Measurements from ENCODE around the gene ACOX1. TPM values are rescaled to one million over a fixed set of nuclear protein-coding genes. Genes with fewer than 3 reads are reported as not detected.

Gene ACOX1
- 10 to 100 TPM; 29.6 to 36.5 (median 32.7) TPM for total RNA-seq

GRCh38 chr17:75978938-75979704 is at the start of gene ACOX1, which contains the start of gene TEN1:
TSS of gene ACOX1 (minus strand) at chr17:75979166. CDS start at chr17:75979073, 93 bp downstream.
TSS of gene TEN1 (plus strand) at chr17:75979240. CDS start at chr17:75986193, 6,953 bp downstream.
- DNase-seq (peak; percentile 92), ATAC-seq (peak; percentile 96 to 98)
- Mint-ChIP-seq H3K36me3 (ENCODE audit: insufficient read depth) (peaks cover 3% of the 10 kb centered on the region), H3K4me3 (peak within 1 kb of the TSS; percentile 99), H3K9me3 (no peaks in the 10 kb centered on the region), H3K27me3 (ENCODE audit: low read depth) (no peaks in the 10 kb centered on the region), H3K4me1 (ENCODE audit: low read depth) (peaks cover 30% of the 10 kb centered on the region)

- H3K4me3 Mint-ChIP-seq: no peak within 1 kb of the TSS
Observed at GRCh38 chr17:76027159-76027839, 48.3 kb upstream of the ACOX1 start, which contains the start of gene EVPL. TSS of gene EVPL (minus strand) at chr17:76027306. CDS start at chr17:76027198, 108 bp downstream.

GRCh38 chr17:76026714-76027158 is 47.8 kb upstream of the ACOX1 start:
- ATAC-seq (no peak), DNase-seq (no peak)
- Mint-ChIP-seq H3K4me3 (no peak overlapping the region), H3K36me3 (ENCODE audit: insufficient read depth) (no peaks in the 10 kb centered on the region), H3K27me3 (ENCODE audit: low read depth) (no peaks in the 10 kb centered on the region), H3K4me1 (ENCODE audit: low read depth) (peaks cover 14% of the 10 kb centered on the region), H3K9me3 (no peaks in the 10 kb centered on the region)

More at GRCh38 chr17:76027159-76027839, 48.3 kb upstream of the ACOX1 start, which contains the start of gene EVPL:
- peaks cover 14% of the 10 kb centered on the region for H3K4me1 Mint-ChIP-seq (ENCODE audit: low read depth)
- no peaks in the 10 kb centered on the region for H3K27me3 Mint-ChIP-seq (ENCODE audit: low read depth)
- no peaks in the 10 kb centered on the region for H3K36me3 Mint-ChIP-seq (ENCODE audit: insufficient read depth)
- DNase-seq (no peak), ATAC-seq (no peak)
- H3K9me3 Mint-ChIP-seq: no peaks in the 10 kb centered on the region

GRCh38 chr17:76025294-76025693 is 46.3 kb upstream of the ACOX1 start:
- H3K36me3 Mint-ChIP-seq (ENCODE audit: insufficient read depth): no peaks in the 10 kb centered on the region
- no peaks in the 10 kb centered on the region for H3K9me3 Mint-ChIP-seq
- no peak for DNase-seq
- peaks cover 14% of the 10 kb centered on the region for H3K4me1 Mint-ChIP-seq (ENCODE audit: low read depth)
- no peaks in the 10 kb centered on the region for H3K27me3 Mint-ChIP-seq (ENCODE audit: low read depth)
- H3K4me3 Mint-ChIP-seq: no peak overlapping the region
- no peak for ATAC-seq

- Mint-ChIP-seq H3K4me1 (ENCODE audit: low read depth) (peaks cover 7% of the 10 kb centered on the region), H3K36me3 (ENCODE audit: insufficient read depth) (no peaks in the 10 kb centered on the region), H3K9me3 (no peaks in the 10 kb centered on the region), H3K4me3 (no peak overlapping the region), H3K27me3 (ENCODE audit: low read depth) (no peaks in the 10 kb centered on the region)
- ATAC-seq (no peak), DNase-seq (no peak)
Observed at GRCh38 chr17:76024353-76024752, 45.4 kb upstream of the ACOX1 start.

- Mint-ChIP-seq H3K27me3 (ENCODE audit: low read depth) (no peaks in the 10 kb centered on the region), H3K4me3 (no peak overlapping the region), H3K9me3 (no peaks in the 10 kb centered on the region), H3K36me3 (ENCODE audit: insufficient read depth) (no peaks in the 10 kb centered on the region), H3K4me1 (ENCODE audit: low read depth) (peaks cover 2% of the 10 kb centered on the region)
- ATAC-seq (no peak), DNase-seq (no peak)
Observed at GRCh38 chr17:76023900-76024237, 44.9 kb upstream of the ACOX1 start.

- H3K4me3 Mint-ChIP-seq: no peak overlapping the region
- H3K27me3 Mint-ChIP-seq (ENCODE audit: low read depth): no peaks in the 10 kb centered on the region
Observed at GRCh38 chr17:76022973-76023899, 44.3 kb upstream of the ACOX1 start.

GRCh38 chr17:76022285-76022684 is 43.3 kb upstream of the ACOX1 start:
- Mint-ChIP-seq H3K4me3 (no peak overlapping the region), H3K27me3 (ENCODE audit: low read depth) (no peaks in the 10 kb centered on the region), H3K4me1 (ENCODE audit: low read depth) (no peaks in the 10 kb centered on the region), H3K9me3 (no peaks in the 10 kb centered on the region), H3K36me3 (ENCODE audit: insufficient read depth) (no peaks in the 10 kb centered on the region)
- DNase-seq (no peak), ATAC-seq (no peak)

More at GRCh38 chr17:76022973-76023899, 44.3 kb upstream of the ACOX1 start:
- Mint-ChIP-seq H3K4me1 (ENCODE audit: low read depth) (no peaks in the 10 kb centered on the region), H3K36me3 (ENCODE audit: insufficient read depth) (no peaks in the 10 kb centered on the region), H3K9me3 (no peaks in the 10 kb centered on the region)
- ATAC-seq: no peak
- no peak for DNase-seq

- no peaks in the 10 kb centered on the region for H3K27me3 Mint-ChIP-seq (ENCODE audit: low read depth)
- H3K4me1 Mint-ChIP-seq (ENCODE audit: low read depth): no peaks in the 10 kb centered on the region
- H3K4me3 Mint-ChIP-seq: no peak overlapping the region
- ATAC-seq: no peak
- H3K36me3 Mint-ChIP-seq (ENCODE audit: insufficient read depth): no peaks in the 10 kb centered on the region
- DNase-seq: no peak
- no peaks in the 10 kb centered on the region for H3K9me3 Mint-ChIP-seq
Observed at GRCh38 chr17:76019833-76020467, 41.0 kb upstream of the ACOX1 start.

- DNase-seq: no peak
- no peak for ATAC-seq
- Mint-ChIP-seq H3K4me1 (ENCODE audit: low read depth) (peaks cover 5% of the 10 kb centered on the region), H3K36me3 (ENCODE audit: insufficient read depth) (no peaks in the 10 kb centered on the region), H3K27me3 (ENCODE audit: low read depth) (no peaks in the 10 kb centered on the region), H3K4me3 (no peak overlapping the region), H3K9me3 (no peaks in the 10 kb centered on the region)
Observed at GRCh38 chr17:76018801-76019200, 39.8 kb upstream of the ACOX1 start.

- Mint-ChIP-seq H3K4me3 (no peak overlapping the region), H3K9me3 (no peaks in the 10 kb centered on the region), H3K36me3 (ENCODE audit: insufficient read depth) (no peaks in the 10 kb centered on the region), H3K4me1 (ENCODE audit: low read depth) (peaks cover 5% of the 10 kb centered on the region), H3K27me3 (ENCODE audit: low read depth) (no peaks in the 10 kb centered on the region)
- ATAC-seq: no peak
- DNase-seq: no peak
Observed at GRCh38 chr17:76018340-76018680, 39.3 kb upstream of the ACOX1 start.

GRCh38 chr17:76017481-76018339 is 38.7 kb upstream of the ACOX1 start:
- ATAC-seq: no peak
- Mint-ChIP-seq H3K27me3 (ENCODE audit: low read depth) (no peaks in the 10 kb centered on the region), H3K4me3 (no peak overlapping the region), H3K36me3 (ENCODE audit: insufficient read depth) (no peaks in the 10 kb centered on the region), H3K4me1 (ENCODE audit: low read depth) (peaks cover 5% of the 10 kb centered on the region), H3K9me3 (no peaks in the 10 kb centered on the region)
- no peak for DNase-seq

GRCh38 chr17:76014925-76015261 is 35.9 kb upstream of the ACOX1 start:
- Mint-ChIP-seq H3K36me3 (ENCODE audit: insufficient read depth) (no peaks in the 10 kb centered on the region), H3K4me1 (ENCODE audit: low read depth) (peaks cover 5% of the 10 kb centered on the region), H3K4me3 (no peak overlapping the region), H3K9me3 (no peaks in the 10 kb centered on the region), H3K27me3 (ENCODE audit: low read depth) (no peaks in the 10 kb centered on the region)
- ATAC-seq (no peak), DNase-seq (no peak)

All from activated T-cell treated with anti-CD3 and anti-CD28 coated beads, Interleukin-2, amount 50 U/mL, for 4 hours (primary cell).